Measurements from ENCODE around the gene ATP6V0A1. TPM values are rescaled to one million over a fixed set of nuclear protein-coding genes. Genes with fewer than 3 reads are reported as not detected.
"Not testable (repeated sequence)": the region's sequence is repeated elsewhere in the genome, so short reads cannot be mapped to it uniquely, and the experiment has no call there.

The ATP6V0A1 gene
- total RNA-seq, 1 donor from 2014 or later = 61.3 TPM

- no peaks in the 10 kb centered on the region for H3K27me3 Mint-ChIP-seq (ENCODE audit: low read depth)
- no peak for TF ChIP-seq CTCF (IDR thresholded peaks at IDR 0.05)
- no peaks in the 10 kb centered on the region for H3K9me3 Mint-ChIP-seq (ENCODE audit: low read depth)
- H3K27ac Mint-ChIP-seq (ENCODE audit: unreplicated experiment) = peak overlapping the region; percentile 75
- DNase-seq (ENCODE audit: low spot score) = no peak
- H3K4me1 Mint-ChIP-seq (ENCODE audit: low read depth) = peaks cover 35% of the 10 kb centered on the region
- H3K36me3 Mint-ChIP-seq (ENCODE audit: low read depth) = no peaks in the 10 kb centered on the region
- H3K4me3 Mint-ChIP-seq (ENCODE audit: unreplicated experiment) = peak overlapping the region; percentile 14
Measured at GRCh38 chr17:42453439-42453838, 5.2 kb upstream of the ATP6V0A1 start.

- H3K27ac Mint-ChIP-seq (ENCODE audit: unreplicated experiment); H3K27me3 Mint-ChIP-seq (ENCODE audit: low read depth); DNase-seq (ENCODE audit: low spot score); H3K36me3 Mint-ChIP-seq (ENCODE audit: low read depth); H3K9me3 Mint-ChIP-seq (ENCODE audit: low read depth); H3K4me3 Mint-ChIP-seq (ENCODE audit: unreplicated experiment): not testable (repeated sequence)
- H3K4me1 Mint-ChIP-seq (ENCODE audit: low read depth) = peaks cover 48% of the 10 kb centered on the region
Measured at GRCh38 chr17:42454987-42455386, 3.7 kb upstream of the ATP6V0A1 start.

GRCh38 chr17:42456223-42457106 is 2.2 kb upstream of the ATP6V0A1 start:
- Mint-ChIP-seq H3K27ac (ENCODE audit: unreplicated experiment) (peak overlapping the region; percentile 77), H3K4me3 (ENCODE audit: unreplicated experiment) (peak overlapping the region; percentile 33), H3K4me1 (ENCODE audit: low read depth) (peaks cover 58% of the 10 kb centered on the region)

GRCh38 chr17:42457107-42457792 is 1.4 kb upstream of the ATP6V0A1 start:
- peak overlapping the region; percentile 77 for H3K27ac Mint-ChIP-seq (ENCODE audit: unreplicated experiment)
- peaks cover 58% of the 10 kb centered on the region for H3K4me1 Mint-ChIP-seq (ENCODE audit: low read depth)
- H3K27me3 Mint-ChIP-seq (ENCODE audit: low read depth) = no peaks in the 10 kb centered on the region
- DNase-seq (ENCODE audit: low spot score) = no peak
- no peaks in the 10 kb centered on the region for H3K9me3 Mint-ChIP-seq (ENCODE audit: low read depth)
- H3K4me3 Mint-ChIP-seq (ENCODE audit: unreplicated experiment) = peak overlapping the region; percentile 58
- TF ChIP-seq CTCF (IDR thresholded peaks at IDR 0.05) = no peak
- H3K36me3 Mint-ChIP-seq (ENCODE audit: low read depth) = peaks cover 2% of the 10 kb centered on the region

More at GRCh38 chr17:42456223-42457106, 2.2 kb upstream of the ATP6V0A1 start:
- Mint-ChIP-seq H3K36me3 (ENCODE audit: low read depth) (no peaks in the 10 kb centered on the region), H3K27me3 (ENCODE audit: low read depth) (no peaks in the 10 kb centered on the region), H3K9me3 (ENCODE audit: low read depth) (no peaks in the 10 kb centered on the region)
- no peak for DNase-seq (ENCODE audit: low spot score)
- TF ChIP-seq CTCF (IDR thresholded peaks at IDR 0.05) = no peak

GRCh38 chr17:42459256-42459800 is 650 bp downstream of the ATP6V0A1 start:
- H3K9me3 Mint-ChIP-seq (ENCODE audit: low read depth) = no peaks in the 10 kb centered on the region
- H3K27me3 Mint-ChIP-seq (ENCODE audit: low read depth) = no peaks in the 10 kb centered on the region
- H3K4me3 Mint-ChIP-seq (ENCODE audit: unreplicated experiment) = peak overlapping the region; percentile 94
- peak; percentile 76 for TF ChIP-seq CTCF (IDR thresholded peaks at IDR 0.05)
- peak overlapping the region; percentile 93 for H3K27ac Mint-ChIP-seq (ENCODE audit: unreplicated experiment)
- peaks cover 6% of the 10 kb centered on the region for H3K36me3 Mint-ChIP-seq (ENCODE audit: low read depth)
- peaks cover 45% of the 10 kb centered on the region for H3K4me1 Mint-ChIP-seq (ENCODE audit: low read depth)
- no peak for DNase-seq (ENCODE audit: low spot score)
